ENCODE data around the gene PARP4.
"Not testable (repeated sequence)": the region's sequence is repeated elsewhere in the genome, so short reads cannot be mapped to it uniquely, and the experiment has no call there.

Gene PARP4

GRCh38 chr13:24512197-24512907 lies at the start of gene PARP4:
TSS of gene PARP4 (minus strand) at chr13:24512778. CDS start at chr13:24503776, 9,002 bp downstream.
- peak; percentile 39 for DNase-seq (ENCODE audit: low read depth)

- DNase-seq (ENCODE audit: low read depth) = not testable (repeated sequence)
Measured at GRCh38 chr13:24560579-24561187, 48.1 kb upstream of the PARP4 start.

GRCh38 chr13:24559431-24560218 lies 47.0 kb upstream of the PARP4 start:
- DNase-seq (ENCODE audit: low read depth) = not testable (repeated sequence)

- no peak for DNase-seq (ENCODE audit: low read depth)
Measured at GRCh38 chr13:24557081-24557480, 44.5 kb upstream of the PARP4 start.

- DNase-seq (ENCODE audit: low read depth) = not testable (repeated sequence)
Measured at GRCh38 chr13:24553892-24554291, 41.3 kb upstream of the PARP4 start.

- not testable (repeated sequence) for DNase-seq (ENCODE audit: low read depth)
Measured at GRCh38 chr13:24541476-24542352, 29.1 kb upstream of the PARP4 start.

GRCh38 chr13:24541127-24541475 lies 28.5 kb upstream of the PARP4 start:
- DNase-seq (ENCODE audit: low read depth) = no peak

- no peak for DNase-seq (ENCODE audit: low read depth)
Measured at GRCh38 chr13:24540236-24541126, 27.9 kb upstream of the PARP4 start.

GRCh38 chr13:24539500-24540165 lies 27.1 kb upstream of the PARP4 start:
- DNase-seq (ENCODE audit: low read depth) = no peak

GRCh38 chr13:24529478-24529877 lies 16.9 kb upstream of the PARP4 start:
- no peak for DNase-seq (ENCODE audit: low read depth)

- DNase-seq (ENCODE audit: low read depth) = no peak
Measured at GRCh38 chr13:24528816-24529398, 16.3 kb upstream of the PARP4 start.

- DNase-seq (ENCODE audit: low read depth) = no peak
Measured at GRCh38 chr13:24527266-24527775, 14.7 kb upstream of the PARP4 start.

GRCh38 chr13:24520733-24521132 lies 8.2 kb upstream of the PARP4 start:
- no peak for DNase-seq (ENCODE audit: low read depth)

GRCh38 chr13:24516919-24517318 lies 4.3 kb upstream of the PARP4 start:
- DNase-seq (ENCODE audit: low read depth) = no peak

GRCh38 chr13:24512908-24513213 lies 283 bp upstream of the PARP4 start:
- DNase-seq (ENCODE audit: low read depth) = no peak

GRCh38 chr13:24511816-24512196 lies 772 bp downstream of the PARP4 start:
- no peak for DNase-seq (ENCODE audit: low read depth)

GRCh38 chr13:24511019-24511815 lies 1.4 kb downstream of the PARP4 start:
- DNase-seq (ENCODE audit: low read depth) = peak; percentile 56

GRCh38 chr13:24506698-24507335 lies 5.8 kb downstream of the PARP4 start:
- no peak for DNase-seq (ENCODE audit: low read depth)

- not testable (repeated sequence) for DNase-seq (ENCODE audit: low read depth)
Measured at GRCh38 chr13:24506283-24506682, 6.3 kb downstream of the PARP4 start.
